ENCODE data around the gene ISCU.
A peak's percentile ranks its signal among the peaks of the same experiment; 100 is the strongest.
"Not testable (repeated sequence)": the region's sequence is repeated elsewhere in the genome, so short reads cannot be mapped to it uniquely, and the experiment has no call there.

Gene ISCU

DNA sequence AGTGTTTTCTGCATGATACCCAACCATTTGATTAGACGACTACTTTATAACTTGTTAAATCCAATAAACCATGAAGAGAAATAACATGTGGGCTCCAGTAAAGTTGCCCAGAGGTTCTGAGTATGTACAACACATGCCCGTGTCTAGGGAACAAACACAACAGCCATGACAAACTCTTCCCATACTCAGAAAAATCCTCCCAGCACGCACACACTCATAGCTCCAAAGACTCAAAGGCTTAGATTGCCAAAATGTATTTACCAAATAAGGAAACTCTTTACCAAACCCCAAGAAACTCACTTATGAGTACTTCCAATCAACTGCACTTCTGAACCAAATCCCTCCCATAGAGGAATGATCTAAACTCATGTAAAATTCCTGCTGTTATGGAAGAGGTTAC lies 18.7 kb upstream of the ISCU start:
- Histone ChIP-seq H3K4me1 (ENCODE audit: control insufficient read depth in 5 of 5, insufficient read depth in 5 of 5, low read length in 5 of 5) (peaks cover 0 to 12% (median 0%) of the 10 kb centered on the region in 5 donors), H3K4me3 (ENCODE audit: low read depth in 1 of 5, low read length in 5 of 5) (no peak overlapping the region), H3K27ac (ENCODE audit: low read depth, low read length) (no peak overlapping the region), H3K9ac (ENCODE audit: low read length in 5 of 5) (no peak overlapping the region), H3K27me3 (ENCODE audit: control insufficient read depth in 5 of 5, insufficient read depth in 4 of 5, low read length in 5 of 5) (no peaks in the 10 kb centered on the region), H3K36me3 (ENCODE audit: control insufficient read depth in 5 of 5, insufficient read depth in 5 of 5, low read length in 5 of 5) (peaks cover 24 to 67% (median 55%) of the 10 kb centered on the region in 5 donors), H3K9me3 (ENCODE audit: control insufficient read depth in 5 of 5, low read length in 5 of 5) (no peaks in the 10 kb centered on the region)

DNA sequence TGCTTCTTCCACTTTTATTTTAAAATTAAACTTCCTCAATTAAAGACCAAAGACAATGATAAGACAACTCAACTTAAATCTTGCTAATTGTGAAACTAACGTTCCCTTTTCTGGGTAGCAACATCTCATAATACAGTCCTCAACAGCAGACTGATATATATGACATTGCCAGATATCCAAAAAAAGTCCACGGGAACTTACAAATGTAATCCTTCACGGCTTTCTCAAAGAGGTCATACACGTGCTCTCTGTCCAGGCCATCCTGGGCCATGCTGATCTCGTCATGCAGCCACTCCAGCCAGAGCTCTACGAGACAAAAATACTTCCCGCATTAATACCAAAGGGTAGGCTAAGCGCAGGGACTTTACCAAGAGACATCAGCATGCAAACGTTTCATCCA lies 14.7 kb upstream of the ISCU start:
- Histone ChIP-seq H3K4me3 (ENCODE audit: low read depth in 1 of 5, low read length in 5 of 5) (no peak overlapping the region), H3K4me1 (ENCODE audit: control insufficient read depth in 5 of 5, insufficient read depth in 5 of 5, low read length in 5 of 5) (peaks cover 0 to 12% (median 0%) of the 10 kb centered on the region in 5 donors), H3K27ac (ENCODE audit: low read depth, low read length) (no peak overlapping the region), H3K36me3 (ENCODE audit: control insufficient read depth in 5 of 5, insufficient read depth in 5 of 5, low read length in 5 of 5) (peaks cover 17 to 60% (median 50%) of the 10 kb centered on the region in 5 donors), H3K9ac (ENCODE audit: low read length in 5 of 5) (no peak overlapping the region), H3K9me3 (ENCODE audit: control insufficient read depth in 5 of 5, low read length in 5 of 5) (no peaks in the 10 kb centered on the region), H3K27me3 (ENCODE audit: control insufficient read depth in 5 of 5, insufficient read depth in 4 of 5, low read length in 5 of 5) (no peaks in the 10 kb centered on the region)

DNA sequence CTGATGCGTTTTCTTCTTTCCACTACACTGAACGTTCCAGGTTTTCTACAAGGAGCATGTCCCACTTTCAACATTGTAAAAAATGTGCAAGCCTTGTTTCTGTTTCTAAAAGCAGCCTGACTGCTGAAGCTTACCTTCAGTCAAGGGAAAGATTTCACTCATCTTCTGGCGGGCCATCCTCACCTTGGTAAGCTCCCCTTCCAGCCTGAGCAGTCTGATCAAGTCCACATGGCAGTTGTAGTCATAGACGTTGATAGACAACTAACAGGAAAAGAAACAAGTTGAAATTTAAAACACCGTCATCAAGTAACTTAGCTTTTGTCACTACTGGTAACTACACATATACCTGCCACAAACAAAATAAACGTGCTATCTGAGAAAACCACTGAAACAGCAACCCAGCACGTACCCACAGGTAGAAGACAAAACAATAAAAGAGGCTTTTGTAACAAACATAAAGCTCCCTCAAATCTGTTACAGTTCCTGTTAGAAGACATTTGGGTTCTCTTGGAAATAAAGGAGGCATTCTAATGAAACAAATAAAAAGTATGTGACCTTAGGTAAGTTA lies 13.4 kb upstream of the ISCU start:
- Histone ChIP-seq H3K4me3 (ENCODE audit: low read depth in 1 of 5, low read length in 5 of 5) (no peak overlapping the region), H3K9ac (ENCODE audit: low read length in 5 of 5) (peak overlapping the region in 1 of 5 donors; percentile 51), H3K27ac (ENCODE audit: low read depth, low read length) (no peak overlapping the region), H3K4me1 (ENCODE audit: control insufficient read depth in 5 of 5, insufficient read depth in 5 of 5, low read length in 5 of 5) (peaks cover 0 to 12% (median 0%) of the 10 kb centered on the region in 5 donors), H3K27me3 (ENCODE audit: control insufficient read depth in 5 of 5, insufficient read depth in 4 of 5, low read length in 5 of 5) (no peaks in the 10 kb centered on the region), H3K36me3 (ENCODE audit: control insufficient read depth in 5 of 5, insufficient read depth in 5 of 5, low read length in 5 of 5) (peaks cover 11 to 46% (median 37%) of the 10 kb centered on the region in 5 donors), H3K9me3 (ENCODE audit: control insufficient read depth in 5 of 5, low read length in 5 of 5) (no peaks in the 10 kb centered on the region)

DNA sequence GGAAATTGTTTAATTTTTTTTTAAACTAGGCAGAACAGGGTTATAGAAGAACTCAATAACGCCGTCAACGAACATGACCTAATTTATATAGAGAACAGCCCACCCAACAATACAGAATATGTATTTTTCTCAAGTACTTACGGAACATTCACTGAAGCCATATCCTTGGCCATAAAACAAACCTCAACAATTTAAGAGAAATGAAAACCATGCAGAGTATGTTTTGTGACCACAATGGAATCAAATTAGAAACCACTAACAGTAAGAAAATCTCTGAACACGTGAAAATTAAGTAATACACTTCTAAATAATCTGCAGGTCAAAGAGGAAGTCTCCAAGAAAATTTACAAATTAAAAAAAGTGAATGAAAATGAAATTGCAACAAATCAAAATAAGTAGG lies 10.9 kb upstream of the ISCU start:
- no peak overlapping the region for H3K27ac ChIP-seq (ENCODE audit: low read depth, low read length)
- H3K4me1 ChIP-seq (ENCODE audit: control insufficient read depth in 5 of 5, insufficient read depth in 5 of 5, low read length in 5 of 5): peaks cover 0 to 13% (median 2%) of the 10 kb centered on the region in 5 donors
- no peaks in the 10 kb centered on the region for H3K9me3 ChIP-seq (ENCODE audit: control insufficient read depth in 5 of 5, low read length in 5 of 5)
- no peak overlapping the region for H3K9ac ChIP-seq (ENCODE audit: low read length in 5 of 5)
- peaks cover 9 to 26% (median 17%) of the 10 kb centered on the region in 5 donors for H3K36me3 ChIP-seq (ENCODE audit: control insufficient read depth in 5 of 5, insufficient read depth in 5 of 5, low read length in 5 of 5)
- H3K27me3 ChIP-seq (ENCODE audit: control insufficient read depth in 5 of 5, insufficient read depth in 4 of 5, low read length in 5 of 5): no peaks in the 10 kb centered on the region
- no peak overlapping the region for H3K4me3 ChIP-seq (ENCODE audit: low read depth in 1 of 5, low read length in 5 of 5)

DNA sequence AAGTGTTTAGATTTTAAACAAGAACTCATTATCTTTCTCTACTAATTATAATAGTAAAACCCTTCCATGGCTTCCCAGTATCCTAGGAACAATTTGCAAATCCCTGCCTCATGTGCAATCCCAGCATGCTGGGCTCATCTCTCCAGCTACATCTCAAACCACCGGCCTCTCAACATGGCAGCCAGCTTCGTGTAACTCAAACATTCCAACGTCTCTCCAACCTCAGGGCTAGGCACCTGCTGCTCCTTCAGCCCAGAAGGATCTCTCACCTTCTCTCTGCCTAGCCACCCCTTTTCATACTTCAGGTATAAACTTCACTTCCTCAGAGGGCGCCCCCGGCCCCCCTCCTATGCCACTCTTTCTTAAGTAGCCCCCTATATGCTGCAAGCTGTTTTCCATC lies 8.6 kb upstream of the ISCU start:
- H3K27me3 ChIP-seq (ENCODE audit: control insufficient read depth in 5 of 5, insufficient read depth in 4 of 5, low read length in 5 of 5): no peaks in the 10 kb centered on the region
- no peak overlapping the region for H3K4me3 ChIP-seq (ENCODE audit: low read depth in 1 of 5, low read length in 5 of 5)
- H3K27ac ChIP-seq (ENCODE audit: low read depth, low read length): no peak overlapping the region
- no peak overlapping the region for H3K9ac ChIP-seq (ENCODE audit: low read length in 5 of 5)
- peaks cover 5 to 20% (median 14%) of the 10 kb centered on the region in 5 donors for H3K4me1 ChIP-seq (ENCODE audit: control insufficient read depth in 5 of 5, insufficient read depth in 5 of 5, low read length in 5 of 5)
- H3K36me3 ChIP-seq (ENCODE audit: control insufficient read depth in 5 of 5, insufficient read depth in 5 of 5, low read length in 5 of 5): peaks cover 0 to 16% (median 9%) of the 10 kb centered on the region in 5 donors
- no peaks in the 10 kb centered on the region for H3K9me3 ChIP-seq (ENCODE audit: control insufficient read depth in 5 of 5, low read length in 5 of 5)

DNA sequence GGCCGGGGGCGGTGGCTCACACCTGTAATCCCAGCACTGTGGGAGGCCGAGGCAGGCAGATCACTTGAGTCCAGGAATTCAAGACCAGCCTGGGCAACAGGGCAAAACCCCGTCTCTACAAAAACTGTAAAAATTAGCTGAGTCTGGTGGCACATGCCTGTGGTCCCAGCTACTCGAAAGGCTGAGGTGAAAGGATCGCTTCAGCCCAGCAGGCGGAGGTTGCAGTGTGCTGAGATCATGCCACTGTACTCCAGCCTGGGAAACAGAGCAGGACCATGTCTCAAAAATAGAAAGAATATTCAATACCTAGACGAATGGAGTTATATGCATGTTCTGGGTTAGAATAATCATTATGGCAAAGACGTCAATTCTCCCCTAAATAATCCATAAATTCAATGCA lies 7.0 kb upstream of the ISCU start:
- not testable (repeated sequence) for H3K27me3 ChIP-seq (ENCODE audit: control insufficient read depth in 5 of 5, insufficient read depth in 4 of 5, low read length in 5 of 5); H3K27ac ChIP-seq (ENCODE audit: low read depth, low read length); H3K9me3 ChIP-seq (ENCODE audit: control insufficient read depth in 5 of 5, low read length in 5 of 5); H3K9ac ChIP-seq (ENCODE audit: low read length in 5 of 5); H3K4me3 ChIP-seq (ENCODE audit: low read depth in 1 of 5, low read length in 5 of 5)
- H3K36me3 ChIP-seq (ENCODE audit: control insufficient read depth in 5 of 5, insufficient read depth in 5 of 5, low read length in 5 of 5): peaks cover 0 to 11% (median 8%) of the 10 kb centered on the region in 5 donors
- peaks cover 13 to 35% (median 30%) of the 10 kb centered on the region in 5 donors for H3K4me1 ChIP-seq (ENCODE audit: control insufficient read depth in 5 of 5, insufficient read depth in 5 of 5, low read length in 5 of 5)

DNA sequence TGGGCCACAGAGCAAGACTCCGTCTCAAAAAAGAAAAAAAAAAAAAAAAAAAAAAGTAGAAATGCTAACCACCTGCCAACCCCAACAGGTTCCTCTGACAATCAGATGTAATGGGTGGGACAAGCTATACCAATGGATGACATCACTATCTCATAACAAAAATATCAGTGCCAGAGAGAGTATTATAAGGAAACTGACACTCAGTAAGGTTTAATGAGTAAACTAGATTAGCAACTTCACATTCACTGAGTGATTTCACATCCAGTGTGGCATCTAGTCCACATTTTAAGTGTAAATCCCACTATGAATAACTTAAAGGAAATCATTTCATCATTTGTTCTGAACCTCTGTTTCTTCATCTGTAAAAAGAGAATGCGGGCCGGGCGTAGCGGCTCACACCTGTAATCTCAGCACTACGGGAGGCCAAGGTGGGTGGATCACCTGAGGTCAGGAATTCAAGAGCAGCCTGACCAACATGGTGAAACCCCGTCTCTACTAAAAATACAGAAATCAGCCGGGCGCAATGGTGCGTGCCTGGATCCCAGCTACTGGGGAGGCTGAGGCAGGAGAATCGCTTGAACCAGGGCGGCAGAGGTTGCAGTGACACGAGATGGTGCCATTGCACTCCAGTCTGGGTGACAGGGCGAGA lies 3.3 kb upstream of the ISCU start:
- no peak overlapping the region for H3K27ac ChIP-seq (ENCODE audit: low read depth, low read length)
- no peaks in the 10 kb centered on the region for H3K27me3 ChIP-seq (ENCODE audit: control insufficient read depth in 5 of 5, insufficient read depth in 4 of 5, low read length in 5 of 5)
- H3K9ac ChIP-seq (ENCODE audit: low read length in 5 of 5): no peak overlapping the region
- H3K9me3 ChIP-seq (ENCODE audit: control insufficient read depth in 5 of 5, low read length in 5 of 5): no peaks in the 10 kb centered on the region
- H3K4me3 ChIP-seq (ENCODE audit: low read depth in 1 of 5, low read length in 5 of 5): no peak overlapping the region
- peaks cover 14 to 63% (median 52%) of the 10 kb centered on the region in 5 donors for H3K4me1 ChIP-seq (ENCODE audit: control insufficient read depth in 5 of 5, insufficient read depth in 5 of 5, low read length in 5 of 5)
- H3K36me3 ChIP-seq (ENCODE audit: control insufficient read depth in 5 of 5, insufficient read depth in 5 of 5, low read length in 5 of 5): peaks cover 0 to 13% (median 8%) of the 10 kb centered on the region in 5 donors

DNA sequence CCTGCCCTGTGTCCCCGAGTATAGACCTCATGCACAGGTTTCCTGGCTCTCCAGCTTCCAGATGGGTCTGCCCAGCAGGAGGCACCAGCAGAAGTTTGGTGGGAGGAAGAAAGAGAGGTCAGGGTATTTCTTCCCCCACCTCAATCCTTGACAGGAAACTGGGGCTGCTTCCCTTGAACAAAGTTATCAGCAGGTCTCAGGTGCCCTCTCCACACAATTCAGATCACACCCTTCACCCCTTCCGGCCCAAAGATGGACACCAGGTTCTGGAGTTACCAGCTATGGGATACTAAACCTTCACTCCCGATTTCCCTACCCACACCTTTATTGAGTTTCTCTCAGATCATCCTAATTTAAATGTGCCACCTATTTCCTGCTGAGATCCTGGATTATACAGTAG lies 2.6 kb upstream of the ISCU start:
- H3K27me3 ChIP-seq (ENCODE audit: control insufficient read depth in 5 of 5, insufficient read depth in 4 of 5, low read length in 5 of 5): no peaks in the 10 kb centered on the region
- H3K4me1 ChIP-seq (ENCODE audit: control insufficient read depth in 5 of 5, insufficient read depth in 5 of 5, low read length in 5 of 5): peaks cover 14 to 63% (median 52%) of the 10 kb centered on the region in 5 donors
- H3K4me3 ChIP-seq (ENCODE audit: low read depth in 1 of 5, low read length in 5 of 5): peak overlapping the region; percentile 98 to 100 (median 100)
- no peaks in the 10 kb centered on the region for H3K9me3 ChIP-seq (ENCODE audit: control insufficient read depth in 5 of 5, low read length in 5 of 5)
- H3K27ac ChIP-seq (ENCODE audit: low read depth, low read length): no peak overlapping the region
- H3K9ac ChIP-seq (ENCODE audit: low read length in 5 of 5): peak overlapping the region in 4 of 5 donors; percentile 82 to 97 (median 94)
- peaks cover 3 to 19% (median 14%) of the 10 kb centered on the region in 5 donors for H3K36me3 ChIP-seq (ENCODE audit: control insufficient read depth in 5 of 5, insufficient read depth in 5 of 5, low read length in 5 of 5)

DNA sequence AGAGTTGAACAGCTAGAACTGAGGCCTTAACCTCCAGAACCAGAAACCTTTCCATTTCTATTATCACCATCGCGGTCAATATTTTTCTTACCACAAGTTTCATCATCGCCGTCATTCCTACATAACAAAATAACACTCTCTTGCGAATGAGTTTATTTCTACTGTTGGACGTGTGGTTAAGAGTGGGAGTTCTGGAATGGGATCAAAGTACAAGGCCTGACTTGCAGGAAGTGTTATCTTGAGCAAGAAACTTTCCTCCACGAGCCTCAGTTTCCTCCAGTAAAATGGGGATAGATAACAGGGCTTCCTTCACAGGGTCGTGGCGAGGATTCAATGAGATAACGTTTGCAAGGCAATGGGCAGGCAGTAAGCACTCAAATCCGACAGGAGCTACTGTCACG lies 2.1 kb upstream of the ISCU start:
- H3K27ac ChIP-seq (ENCODE audit: low read depth, low read length): peak overlapping the region; percentile 97
- H3K27me3 ChIP-seq (ENCODE audit: control insufficient read depth in 5 of 5, insufficient read depth in 4 of 5, low read length in 5 of 5): no peaks in the 10 kb centered on the region
- peak overlapping the region; percentile 98 to 100 (median 100) for H3K4me3 ChIP-seq (ENCODE audit: low read depth in 1 of 5, low read length in 5 of 5)
- H3K9ac ChIP-seq (ENCODE audit: low read length in 5 of 5): peak overlapping the region; percentile 82 to 97 (median 95)
- H3K4me1 ChIP-seq (ENCODE audit: control insufficient read depth in 5 of 5, insufficient read depth in 5 of 5, low read length in 5 of 5): peaks cover 14 to 65% (median 52%) of the 10 kb centered on the region in 5 donors
- H3K9me3 ChIP-seq (ENCODE audit: control insufficient read depth in 5 of 5, low read length in 5 of 5): no peaks in the 10 kb centered on the region
- H3K36me3 ChIP-seq (ENCODE audit: control insufficient read depth in 5 of 5, insufficient read depth in 5 of 5, low read length in 5 of 5): peaks cover 3 to 24% (median 20%) of the 10 kb centered on the region in 5 donors

Data from subcutaneous abdominal adipose tissue (tissue), 5 donors.